ENCODE measurements around the gene FGR.
A peak's percentile ranks its signal among the peaks of the same experiment; 100 is the strongest.

The FGR gene

GRCh38 chr1:27615346-27616192, 19.4 kb downstream of the FGR start:
- no peak for DNase-seq (ENCODE audit: low spot score)

- DNase-seq (ENCODE audit: low spot score), result no peak
These were observed 20.2 kb downstream of the FGR start for GRCh38 chr1:27614625-27615344.

GRCh38 chr1:27614043-27614624, 20.9 kb downstream of the FGR start:
- DNase-seq (ENCODE audit: low spot score), result no peak

- DNase-seq (ENCODE audit: low spot score), result no peak
These were observed 22.3 kb downstream of the FGR start for GRCh38 chr1:27612718-27613117.

- no peak for DNase-seq (ENCODE audit: low spot score)
These were observed 23.5 kb downstream of the FGR start for GRCh38 chr1:27611450-27611849.

GRCh38 chr1:27609618-27610240, 25.3 kb downstream of the FGR start:
- no peak for DNase-seq (ENCODE audit: low spot score)

- DNase-seq (ENCODE audit: low spot score), result no peak
These were observed 25.8 kb downstream of the FGR start for GRCh38 chr1:27609210-27609555.

GRCh38 chr1:27607239-27607804, 27.7 kb downstream of the FGR start:
- no peak for DNase-seq (ENCODE audit: low spot score)

- DNase-seq (ENCODE audit: low spot score), result peak; percentile 64
These were observed 28.2 kb downstream of the FGR start for GRCh38 chr1:27606708-27607238.

GRCh38 chr1:27605796-27606707, 28.9 kb downstream of the FGR start:
- DNase-seq (ENCODE audit: low spot score), result no peak

GRCh38 chr1:27605300-27605766, 29.7 kb downstream of the FGR start:
- no peak for DNase-seq (ENCODE audit: low spot score)

- DNase-seq (ENCODE audit: low spot score), result no peak
These were observed 30.2 kb downstream of the FGR start for GRCh38 chr1:27604579-27605299.

- DNase-seq (ENCODE audit: low spot score), result peak; percentile 64
These were observed 31.1 kb downstream of the FGR start, which contains the start of gene AHDC1 for GRCh38 chr1:27603681-27604578. AHDC1 (minus strand) TSS chr1:27604144; CDS start chr1:27552115, 52,029 bp downstream.

GRCh38 chr1:27603309-27603680, 31.7 kb downstream of the FGR start:
- DNase-seq (ENCODE audit: low spot score), result no peak

- no peak for DNase-seq (ENCODE audit: low spot score)
These were observed 32.3 kb downstream of the FGR start for GRCh38 chr1:27602462-27603308.

- no peak for DNase-seq (ENCODE audit: low spot score)
These were observed 33.1 kb downstream of the FGR start for GRCh38 chr1:27601771-27602461.

GRCh38 chr1:27601321-27601770, 33.6 kb downstream of the FGR start:
- DNase-seq (ENCODE audit: low spot score), result no peak

Data from kidney capillary endothelial cell (primary cell).